ENCODE results near the gene SEMA3D.

SEMA3D gene

DNA sequence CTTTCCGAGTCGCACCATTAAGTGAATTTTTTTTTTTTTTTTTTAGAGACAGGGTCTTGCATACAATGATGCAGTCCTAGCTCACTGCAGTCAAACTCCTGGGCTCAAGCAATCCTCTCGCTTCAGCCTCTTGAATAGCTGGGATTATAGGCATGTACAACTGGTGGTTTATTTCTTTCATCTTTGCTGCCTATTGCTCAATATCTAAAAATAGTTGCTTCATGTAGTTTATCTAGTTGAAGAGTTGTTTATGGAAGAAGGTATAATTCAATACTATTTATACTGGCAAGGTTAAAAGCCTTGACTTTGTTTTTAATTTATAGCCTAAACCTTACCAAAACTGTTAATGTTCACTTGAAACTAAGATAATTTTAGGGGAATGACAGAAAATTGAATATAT, 66.9 kb downstream of the SEMA3D start:
- DNase-seq: no peak

DNA sequence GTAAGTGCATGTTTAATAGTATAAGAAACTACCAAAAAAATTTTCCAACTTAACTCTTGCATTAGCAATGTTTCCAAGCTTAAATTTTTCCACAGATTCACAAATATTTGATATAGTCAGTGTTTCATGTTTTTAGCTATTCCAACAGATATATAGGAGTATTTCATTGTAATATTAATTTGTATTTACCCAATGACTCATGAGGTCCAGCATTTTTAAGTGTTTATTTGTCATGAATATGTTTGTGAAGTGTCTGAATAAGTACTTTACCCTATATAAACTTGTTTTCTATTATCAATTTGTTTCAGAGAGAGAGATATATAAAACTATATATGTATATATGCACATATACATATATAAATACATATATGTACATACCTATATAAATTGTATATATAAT, 71.0 kb downstream of the SEMA3D start:
- no peak for DNase-seq

DNA sequence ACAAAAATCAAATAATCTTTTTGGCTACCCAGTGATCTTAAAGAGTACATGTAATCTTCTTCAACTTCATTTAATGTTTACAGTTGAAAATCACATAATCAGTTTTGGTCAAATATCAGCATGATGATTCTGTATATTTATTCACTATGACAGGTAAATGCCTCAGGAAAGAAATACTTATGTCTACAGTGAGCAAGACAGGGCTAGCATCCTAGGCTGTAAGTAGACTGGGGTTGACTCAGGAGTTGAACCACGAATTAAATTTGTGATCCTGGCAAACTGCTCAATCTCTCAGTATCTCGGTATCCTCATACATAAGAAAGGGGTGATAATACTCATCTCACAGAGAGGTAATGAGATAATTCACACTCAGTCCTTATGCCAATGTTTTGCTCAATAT, 71.8 kb downstream of the SEMA3D start:
- no peak for DNase-seq

DNA sequence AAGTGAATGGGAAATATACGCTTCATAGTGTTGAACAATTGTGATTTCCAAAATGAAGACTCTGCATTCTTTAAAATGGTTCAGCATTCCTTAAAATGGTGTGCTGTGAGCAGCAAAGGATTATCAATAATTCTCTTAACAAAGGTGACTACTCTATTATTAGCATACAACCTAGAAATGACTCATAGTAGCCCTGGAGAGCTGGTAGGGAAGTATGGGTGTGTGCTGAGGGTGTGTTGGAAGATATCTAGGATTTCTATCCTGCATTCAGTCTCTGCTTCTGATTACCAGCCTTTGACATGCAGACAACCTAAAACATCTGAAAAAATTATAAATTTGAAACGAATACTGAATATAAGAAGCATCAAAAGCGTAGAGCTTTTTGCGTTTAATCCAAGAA, 72.5 kb downstream of the SEMA3D start:
- no peak for DNase-seq

DNA sequence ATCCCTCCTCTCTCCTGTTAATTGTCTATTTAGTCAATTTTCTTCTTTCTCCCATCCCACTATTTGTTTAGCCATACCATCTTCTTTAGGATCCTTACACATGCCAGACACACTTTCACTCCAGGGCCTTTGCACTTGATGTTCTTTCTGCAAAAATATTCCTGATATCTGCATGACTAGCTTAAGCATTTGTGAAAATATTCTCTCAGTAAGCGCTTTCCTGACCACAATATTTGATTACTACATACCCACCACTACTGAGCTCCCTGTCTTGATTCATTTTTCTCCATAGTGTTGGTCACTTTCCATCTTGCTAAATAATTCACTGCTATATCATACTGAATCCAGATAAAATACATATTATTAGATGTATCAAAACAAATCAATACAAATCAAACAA, 75.1 kb downstream of the SEMA3D start:
- DNase-seq: no peak

DNA sequence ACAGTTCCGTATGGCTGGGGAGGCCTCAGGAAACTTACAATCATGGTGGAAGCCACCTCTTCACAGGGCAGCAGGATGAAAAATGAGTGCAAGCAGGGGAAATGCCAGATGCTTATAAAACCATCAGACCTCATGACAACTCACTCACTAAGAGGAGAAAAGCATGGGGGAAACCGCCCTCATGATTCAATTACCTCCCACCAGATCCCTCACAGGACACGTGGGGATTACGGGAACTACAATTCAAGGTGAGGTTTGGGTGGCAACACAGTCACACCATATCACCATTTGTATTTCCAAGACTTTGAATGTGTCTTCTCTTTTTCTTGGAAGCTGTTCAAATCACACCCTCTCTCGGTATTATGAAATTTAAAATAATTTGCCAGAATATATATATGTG, 80.1 kb downstream of the SEMA3D start:
- DNase-seq: no peak

DNA sequence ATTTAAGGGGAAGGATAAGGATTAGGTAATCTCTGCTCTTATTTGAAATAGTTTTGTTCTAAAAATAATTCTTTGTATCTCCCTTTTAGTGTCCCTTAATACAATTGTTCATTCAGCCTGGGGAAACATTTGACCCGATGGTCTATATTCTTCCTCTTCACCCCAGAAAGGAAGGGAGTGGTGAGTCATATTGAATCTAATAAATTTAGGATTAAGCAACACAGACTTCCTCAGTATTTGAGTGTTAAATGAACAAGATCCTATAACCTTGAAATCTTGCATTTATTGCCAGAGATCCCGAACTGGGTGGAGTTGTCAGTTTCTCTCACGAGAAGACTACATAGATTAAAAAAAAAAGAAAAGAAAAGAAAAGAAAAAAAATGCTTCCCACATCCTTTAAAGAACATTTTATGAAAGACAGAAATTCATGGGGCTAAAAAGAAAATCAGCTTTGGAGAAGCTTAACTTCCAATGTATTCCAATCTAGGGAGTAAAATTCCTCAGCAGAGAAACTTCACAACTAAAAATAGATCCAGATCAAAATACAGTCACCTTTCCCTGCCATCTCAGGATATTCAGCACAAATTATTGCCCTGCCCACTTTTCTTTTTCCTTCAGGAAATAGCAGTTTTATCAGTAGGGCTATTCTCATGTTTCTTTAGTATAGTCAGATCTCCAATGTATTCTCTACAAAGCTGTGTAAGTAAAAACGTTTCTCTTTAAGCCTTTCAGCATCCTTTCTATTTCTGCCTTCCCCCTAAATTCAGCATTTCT, 82.2 kb downstream of the SEMA3D start:
- DNase-seq: no peak

DNA sequence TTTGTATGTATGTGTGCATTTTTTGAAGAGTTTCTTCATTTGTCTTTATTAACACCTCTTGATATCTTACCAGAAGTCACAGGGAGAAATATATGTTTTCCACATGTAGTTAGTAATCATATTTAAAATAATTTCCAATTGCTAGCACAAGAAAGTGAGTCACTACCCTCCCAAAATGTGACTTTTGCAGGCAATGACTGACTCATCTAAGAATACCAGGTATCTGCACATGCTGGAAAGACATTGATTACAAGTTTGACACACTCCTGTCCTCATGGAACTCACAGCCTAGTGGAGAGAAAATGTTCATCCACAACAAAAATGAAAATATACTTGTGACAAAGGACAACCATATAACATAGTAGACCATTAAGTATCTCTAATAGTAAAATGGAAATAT, 82.9 kb downstream of the SEMA3D start:
- no peak for DNase-seq

DNA sequence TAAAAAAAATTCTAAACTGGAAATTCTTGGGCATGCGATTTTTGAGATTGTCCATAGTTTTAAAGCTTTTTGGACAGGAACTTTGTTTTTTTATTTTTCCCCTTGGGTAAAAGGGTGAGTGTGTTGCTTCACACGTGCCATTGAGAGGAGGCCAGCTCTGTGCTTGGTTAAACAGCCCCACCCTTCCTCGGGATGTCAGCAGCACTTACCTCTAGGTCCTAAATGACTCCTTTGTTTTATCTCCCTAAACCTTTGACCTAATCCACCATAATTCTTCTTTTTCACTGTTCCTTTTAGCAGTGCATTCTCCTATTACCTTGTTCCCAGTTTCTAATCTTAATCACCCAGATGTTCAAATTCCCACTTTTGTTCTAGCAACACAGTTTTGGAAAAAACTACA, 83.5 kb downstream of the SEMA3D start:
- no peak for DNase-seq

DNA sequence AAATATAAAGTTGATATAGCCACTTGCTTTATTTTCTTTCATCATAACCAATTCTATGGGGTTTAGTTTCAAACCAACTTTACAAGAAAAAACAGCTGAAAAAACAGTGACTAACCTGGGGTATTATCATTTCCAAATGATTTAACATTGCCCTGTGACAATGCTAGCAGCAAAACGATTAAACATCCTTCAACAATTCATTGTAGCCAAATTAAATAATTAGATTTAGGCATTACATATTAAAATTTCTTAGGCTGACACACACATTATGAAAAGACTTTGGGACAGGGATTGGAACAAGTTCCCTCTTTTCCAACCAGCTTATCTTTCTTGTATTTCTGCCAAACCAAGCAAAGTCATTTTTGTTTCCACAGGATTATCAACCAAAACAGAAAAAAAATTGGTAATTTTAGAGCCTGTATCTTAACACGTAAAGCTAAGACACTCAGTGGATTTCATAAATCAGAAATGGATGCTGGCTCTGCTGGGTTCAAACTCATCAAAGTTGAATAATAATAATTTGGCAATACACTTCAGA, 84.0 kb downstream of the SEMA3D start:
- no peak for DNase-seq

DNA sequence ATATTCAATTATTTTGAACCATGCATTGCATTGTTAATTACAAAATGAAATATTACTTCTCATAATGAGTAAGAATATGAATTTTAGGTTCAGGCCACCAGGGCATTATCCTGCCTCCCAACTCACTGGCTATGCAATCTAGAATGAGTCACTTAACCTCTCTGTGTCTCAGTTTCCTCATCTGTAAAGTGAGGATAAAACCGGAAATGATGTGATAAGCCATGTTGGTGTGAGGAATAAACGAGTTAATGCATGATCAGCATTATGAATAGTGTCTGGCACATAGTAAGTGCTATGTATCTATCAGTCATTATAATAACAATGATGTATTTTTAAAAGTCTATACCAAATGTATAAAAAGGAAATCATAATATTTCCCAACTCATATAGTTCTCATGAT, 85.5 kb downstream of the SEMA3D start:
- DNase-seq: no peak

DNA sequence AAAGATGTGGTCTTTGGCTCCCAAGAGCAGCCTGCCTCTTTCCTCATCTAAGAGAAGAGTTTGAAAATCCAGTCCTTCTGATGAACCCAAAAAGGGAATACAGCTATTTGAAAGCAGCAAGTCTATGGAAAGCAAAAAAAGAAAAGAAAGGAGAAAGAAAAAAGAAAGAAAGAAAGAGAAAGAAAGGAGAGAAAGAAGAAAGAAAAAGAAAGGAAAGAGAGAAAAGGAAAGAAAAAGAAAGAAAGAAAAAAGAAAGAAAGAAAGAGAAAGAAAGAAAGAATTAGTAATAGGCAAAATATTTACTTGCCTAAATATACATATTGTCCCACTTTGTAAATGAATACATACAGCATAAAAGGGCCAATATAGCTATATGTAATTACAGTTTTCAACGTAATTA, 89.0 kb downstream of the SEMA3D start:
- DNase-seq: no peak

DNA sequence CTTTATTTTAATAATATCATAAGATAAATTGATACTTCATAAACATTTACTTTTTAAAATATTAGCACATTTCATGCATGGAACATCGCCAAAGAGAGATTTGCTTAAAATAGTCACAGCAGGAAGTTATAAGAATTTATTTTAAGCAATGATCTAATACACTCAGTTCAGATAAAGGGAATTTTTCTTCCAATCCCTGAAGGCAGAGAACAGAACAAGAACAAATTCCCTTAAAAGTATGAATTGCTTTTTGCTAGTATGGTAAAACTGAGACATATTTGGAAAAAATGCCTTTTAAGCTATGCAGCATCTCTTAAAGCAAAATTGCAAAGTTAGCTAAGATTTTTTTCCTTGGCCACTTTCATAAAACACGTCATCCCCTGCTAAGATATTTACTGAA, 91.0 kb downstream of the SEMA3D start:
- DNase-seq: no peak

DNA sequence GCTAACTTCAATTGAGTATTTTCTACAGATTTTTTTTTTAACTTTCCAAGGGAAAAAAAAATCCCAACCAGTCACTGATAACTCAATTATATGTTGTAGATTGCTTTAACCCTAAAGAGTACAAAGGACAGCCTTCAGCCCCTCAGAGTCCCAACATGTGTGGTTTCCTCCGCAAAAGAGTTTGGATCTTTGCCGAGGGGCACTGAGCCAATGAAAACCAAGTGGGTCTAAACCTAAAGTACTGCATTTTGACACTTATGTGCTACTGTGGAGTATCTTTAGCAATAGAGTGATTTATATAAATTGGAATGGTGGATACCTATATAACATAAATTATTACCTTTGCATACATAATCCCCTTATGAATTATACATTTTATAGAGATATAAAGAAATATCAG, 91.5 kb downstream of the SEMA3D start:
- DNase-seq: no peak

DNA sequence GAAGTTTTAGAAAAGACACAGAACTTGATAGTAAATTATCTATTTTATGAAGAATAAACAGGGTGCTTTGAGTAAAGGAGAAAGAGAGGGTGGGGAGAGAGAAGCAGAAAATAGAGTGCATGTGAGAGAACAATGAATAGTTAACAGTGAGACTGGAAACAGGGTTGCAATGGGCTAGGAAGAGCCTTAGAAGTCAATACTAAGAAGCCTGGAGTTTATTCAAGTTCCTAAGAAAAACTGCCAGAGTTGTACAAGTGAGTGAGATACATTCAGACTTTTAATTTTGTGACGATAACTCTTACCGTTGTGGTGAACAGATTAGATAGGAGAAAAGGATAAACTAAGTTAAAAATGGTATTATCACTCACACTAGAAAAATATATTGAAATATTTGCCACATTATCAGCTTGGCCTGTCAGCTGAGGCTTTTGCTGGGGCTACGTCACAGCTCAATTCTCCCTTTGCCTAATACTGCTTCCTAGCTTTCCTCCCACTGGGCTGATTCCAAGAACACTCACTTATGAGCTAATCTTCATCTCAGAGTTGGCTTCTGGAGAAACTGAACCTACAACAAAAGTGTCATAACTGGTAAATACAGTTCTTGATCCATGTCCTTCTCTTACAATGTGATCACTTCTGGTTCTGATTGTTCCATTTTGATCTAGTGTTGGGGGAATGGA, 92.7 kb downstream of the SEMA3D start:
- DNase-seq: no peak

DNA sequence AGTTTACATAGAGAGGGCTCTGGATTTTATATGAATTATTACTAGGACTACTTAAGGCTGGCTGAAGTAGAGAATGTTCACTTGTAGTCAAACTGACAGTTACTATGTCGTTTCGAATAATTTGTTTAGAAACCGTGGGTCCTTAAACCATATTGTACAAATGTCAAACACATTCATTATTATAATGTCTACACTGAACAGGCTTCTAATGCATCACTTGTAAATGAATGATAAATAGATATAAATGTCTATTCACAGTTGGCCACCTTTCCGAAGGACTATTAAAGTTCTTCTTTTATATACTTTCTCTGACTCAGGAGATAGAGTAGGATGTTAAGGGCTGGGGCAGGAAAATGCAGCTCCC, 95.3 kb downstream of the SEMA3D start:
- no peak for DNase-seq

DNA sequence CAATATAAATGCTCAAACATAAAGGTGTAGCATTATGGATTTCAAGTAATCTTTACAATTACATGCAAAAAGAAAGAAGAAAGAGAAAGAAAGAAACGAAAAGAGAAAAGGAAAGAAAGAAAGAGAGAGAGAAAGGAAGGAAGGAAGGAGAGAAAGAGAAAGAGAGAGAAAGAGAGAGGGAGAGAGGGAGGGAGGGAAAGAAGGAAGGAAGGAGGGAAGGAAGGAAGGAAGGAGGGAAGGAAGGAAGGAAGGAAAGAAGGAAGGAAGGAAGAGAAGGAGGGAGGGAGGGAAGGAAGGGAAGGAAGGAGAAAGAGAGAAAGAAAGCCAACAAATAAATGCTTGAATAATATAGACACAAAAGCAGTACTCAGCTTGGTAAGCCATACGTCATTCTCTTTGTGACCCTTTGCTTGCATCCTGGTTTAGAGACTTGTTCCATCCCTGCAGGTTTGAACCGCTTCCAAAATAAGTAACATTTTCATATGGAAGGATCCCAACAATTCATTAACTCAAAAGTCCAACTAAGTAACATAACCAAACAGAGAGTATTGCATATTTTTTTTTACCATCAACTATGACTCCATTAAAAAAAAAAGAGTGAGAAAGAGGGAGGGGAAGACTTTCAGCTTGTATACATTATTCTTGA, 95.8 kb downstream of the SEMA3D start:
- DNase-seq: no peak

DNA sequence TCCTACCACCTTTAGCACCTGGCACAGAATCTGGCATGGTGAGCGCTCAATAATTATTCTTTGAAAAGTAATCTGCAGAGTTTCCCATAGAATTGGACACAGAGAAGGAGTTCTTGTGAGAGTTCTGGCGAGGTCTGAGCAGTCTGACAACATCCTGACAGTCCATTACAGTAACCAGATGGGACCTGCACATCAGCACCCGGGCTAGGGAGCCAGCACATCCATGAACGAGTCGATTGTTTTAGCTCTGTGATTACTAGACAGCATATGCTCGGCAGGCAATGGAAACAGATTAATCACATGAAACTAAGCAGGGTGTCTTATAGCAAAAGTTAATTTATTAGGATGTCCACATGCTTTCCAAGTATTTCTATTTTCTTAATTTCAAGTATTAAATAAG, 96.7 kb downstream of the SEMA3D start:
- no peak for DNase-seq

DNA sequence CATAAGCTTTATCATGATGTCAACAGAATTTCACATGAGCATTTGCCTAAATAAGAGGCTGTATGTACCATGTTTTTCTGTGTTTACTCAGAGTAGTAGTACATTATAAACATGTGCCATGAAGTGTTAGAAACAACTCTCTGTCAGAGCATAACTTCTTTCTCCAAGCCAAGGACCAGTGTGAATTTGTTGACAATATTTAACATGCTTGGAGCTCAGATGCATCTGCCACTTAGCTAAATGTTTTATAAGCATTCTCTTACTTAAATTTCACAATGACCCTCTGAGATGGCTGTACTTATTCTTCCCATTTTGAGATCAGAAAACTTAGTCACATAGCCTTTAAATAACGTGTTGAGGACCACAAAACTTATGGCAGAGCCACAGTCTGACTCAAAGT, 105.0 kb downstream of the SEMA3D start:
- no peak for DNase-seq

DNA sequence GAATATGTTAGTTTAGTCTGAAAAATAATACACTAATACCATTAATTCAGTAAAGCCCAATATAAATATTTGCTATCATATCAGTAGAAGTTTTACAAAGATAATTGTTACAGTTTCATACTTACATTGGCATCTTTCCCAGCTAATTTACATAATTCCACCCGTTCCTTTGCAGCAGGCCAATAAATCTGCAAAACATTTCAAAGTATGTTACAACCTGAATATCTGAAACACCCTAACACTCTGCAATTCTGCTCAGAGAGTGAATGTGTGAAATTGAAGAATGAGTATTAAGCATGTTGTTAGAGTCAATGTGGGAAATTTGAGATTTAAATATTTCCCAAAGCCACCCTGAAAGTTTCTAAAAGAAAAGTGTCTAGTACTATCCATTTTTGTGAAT, 105.5 kb downstream of the SEMA3D start:
- no peak for DNase-seq

DNA sequence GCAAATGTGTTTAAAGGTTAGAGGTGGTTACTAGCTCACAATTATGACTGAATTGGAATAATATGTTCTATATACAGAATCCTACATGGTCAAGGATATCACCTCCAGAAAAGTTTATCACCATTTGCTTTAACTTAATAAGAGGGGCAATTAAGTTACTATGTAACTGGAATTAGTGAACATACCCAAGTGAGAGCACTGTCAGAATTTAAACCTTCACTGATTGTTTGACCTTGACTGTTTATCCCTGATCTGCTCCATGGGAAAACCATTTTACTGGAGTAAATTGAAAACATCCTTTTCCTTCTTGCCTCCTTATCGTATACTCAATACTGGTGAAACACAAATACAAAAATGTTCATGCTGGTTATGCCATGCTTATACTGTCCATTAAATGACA, 107.4 kb downstream of the SEMA3D start:
- no peak for DNase-seq

DNA sequence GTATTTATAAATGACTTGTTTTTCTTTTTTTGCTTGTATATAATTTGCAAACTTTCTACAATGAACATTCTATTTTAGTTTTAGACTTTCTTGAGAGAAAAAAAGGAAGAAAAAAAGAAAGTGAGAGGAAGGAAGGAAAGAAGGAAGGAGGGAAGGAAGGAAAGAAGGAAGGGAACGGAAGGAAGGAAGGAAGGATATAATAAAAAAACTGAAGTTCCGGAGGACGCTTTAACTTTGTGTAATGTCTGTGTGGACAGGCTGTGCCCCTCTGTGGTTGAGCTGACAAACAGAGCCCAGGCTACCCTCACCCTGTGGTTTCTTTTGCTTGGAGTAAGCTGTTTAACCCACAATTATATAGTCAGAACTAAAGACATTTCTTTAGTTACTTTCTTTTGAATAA, 108.7 kb downstream of the SEMA3D start:
- no peak for DNase-seq

DNA sequence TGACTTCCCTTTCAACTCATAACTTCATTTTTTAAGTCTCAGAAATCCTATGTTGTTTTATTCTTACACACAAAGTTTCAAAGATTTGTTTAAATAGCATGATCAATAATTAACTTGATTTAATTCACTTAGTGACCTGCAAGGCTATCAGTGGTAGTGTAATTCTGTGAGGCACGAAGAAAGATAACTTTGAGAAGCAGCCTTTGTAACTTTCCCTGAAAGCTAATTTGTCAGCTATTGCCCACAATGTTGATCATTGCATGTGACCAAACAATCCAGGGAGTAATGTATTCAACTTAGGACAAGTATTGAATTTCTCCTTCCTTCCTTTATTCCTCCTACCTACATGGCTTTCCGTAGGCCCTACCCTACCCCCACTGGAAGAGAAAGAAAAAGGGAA, 111.0 kb downstream of the SEMA3D start:
- DNase-seq: no peak

DNA sequence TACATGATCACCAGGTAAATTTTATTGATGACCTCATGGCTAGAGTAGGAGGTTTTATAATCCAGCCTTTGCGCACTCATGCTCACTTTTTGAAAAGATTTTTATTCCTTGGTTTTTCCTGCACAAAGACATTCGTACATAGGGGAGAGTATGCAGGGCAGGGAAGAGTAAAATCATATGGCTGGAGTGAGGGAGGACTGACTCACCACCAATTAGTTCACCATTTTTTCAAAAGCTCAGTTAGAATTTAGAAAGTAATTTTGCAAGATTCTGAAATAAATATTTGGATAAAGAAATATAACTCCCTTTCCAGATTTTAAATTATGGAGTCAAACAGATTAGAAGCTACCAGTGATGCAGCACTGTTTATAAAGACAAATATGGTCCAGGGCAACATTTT, 111.9 kb downstream of the SEMA3D start:
- no peak for DNase-seq
